Lower leg skin (tissue), 3 donors: ENCODE results near the gene SPPL2A.

Experiments used
- CTCF ChIP-seq, 3 donors: fragments of 450-650 bp; IDR thresholded peaks; one replicate each; pipeline ENCODE4 v1.5.1; 2016; ENCODE audit warnings: antibody characterized with exemption in 3 of 3, mild to moderate bottlenecking in 3 of 3, moderate library complexity in 2 of 3
- POLR2A ChIP-seq, 2 donors: fragments of 450-650 bp; IDR thresholded peaks; one replicate each; pipeline ENCODE4 v1.6.1; 2016 to 2017; ENCODE audit warnings: antibody characterized with exemption in 2 of 2, mild to moderate bottlenecking in 1 of 2, moderate library complexity in 1 of 2

DNA sequence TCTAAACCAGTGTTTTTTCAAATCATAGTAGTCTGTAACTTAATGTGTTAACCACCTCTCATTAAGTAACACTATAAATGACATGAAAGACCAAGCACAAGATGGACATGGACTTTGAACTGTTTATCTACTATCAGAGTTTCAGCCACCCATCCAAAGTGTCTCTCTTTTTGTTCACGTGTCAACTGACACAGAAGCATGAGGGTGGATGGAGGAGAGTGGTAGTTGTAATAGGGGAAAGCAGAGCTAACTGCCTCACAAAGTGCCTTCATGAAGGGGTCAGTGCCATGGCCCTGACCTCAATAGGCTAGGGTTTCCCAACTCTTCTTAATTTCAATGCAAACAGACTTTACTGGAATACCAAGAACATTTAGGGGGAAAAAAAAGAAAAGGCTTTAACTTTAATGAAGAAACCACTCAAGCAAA is 46.8 kb downstream of the SPPL2A start:
- TF ChIP-seq CTCF (IDR thresholded peaks at IDR 0.05) (no peak), POLR2A (IDR thresholded peaks at IDR 0.05) (no peak)
